Effector CD4-positive, alpha-beta T cell (primary cell): Measurements from ENCODE around the gene ZNF837.
"Not testable (repeated sequence)": the region's sequence is repeated elsewhere in the genome, so short reads cannot be mapped to it uniquely, and the experiment has no call there.

ENCODE experiments used
- DNase-seq: peaks from one replicate; pipeline ENCODE4 v3.0.0-alpha.2; 2020

ZNF837 gene

GRCh38 chr19:58395979-58396627, 15.3 kb upstream of the ZNF837 start:
- DNase-seq = no peak

- DNase-seq = no peak
Measured at GRCh38 chr19:58395220-58395978, 14.6 kb upstream of the ZNF837 start, which contains the start of gene RNF225. Gene RNF225, plus strand, starts transcription at chr19:58395656. Its CDS starts 434 bp downstream, at chr19:58396090.

GRCh38 chr19:58394821-58395219, 14.0 kb upstream of the ZNF837 start:
- no peak for DNase-seq

GRCh38 chr19:58393725-58394033, 12.8 kb upstream of the ZNF837 start:
- DNase-seq = no peak

- no peak for DNase-seq
Measured at GRCh38 chr19:58392945-58393724, 12.3 kb upstream of the ZNF837 start.

- no peak for DNase-seq
Measured at GRCh38 chr19:58388175-58388526, 7.3 kb upstream of the ZNF837 start.

GRCh38 chr19:58387338-58388174, 6.7 kb upstream of the ZNF837 start:
- no peak for DNase-seq

GRCh38 chr19:58386576-58387337, 5.9 kb upstream of the ZNF837 start, which contains the start of gene RPS5:
Gene RPS5, plus strand, starts transcription at chr19:58387269. Its CDS starts 869 bp downstream, at chr19:58388138.
- peak; percentile 94 for DNase-seq

- DNase-seq = no peak
Measured at GRCh38 chr19:58385891-58386575, 5.2 kb upstream of the ZNF837 start.

- no peak for DNase-seq
Measured at GRCh38 chr19:58385313-58385890, 4.6 kb upstream of the ZNF837 start.

- DNase-seq = no peak
Measured at GRCh38 chr19:58382997-58383603, 2.3 kb upstream of the ZNF837 start.

- no peak for DNase-seq
Measured at GRCh38 chr19:58381460-58382212, 806 bp upstream of the ZNF837 start.

- no peak for DNase-seq
Measured at GRCh38 chr19:58380037-58380661, 681 bp downstream of the ZNF837 start.

- no peak for DNase-seq
Measured at GRCh38 chr19:58379246-58379645, 1.6 kb downstream of the ZNF837 start.

GRCh38 chr19:58376724-58377123, 4.1 kb downstream of the ZNF837 start:
- not testable (repeated sequence) for DNase-seq

GRCh38 chr19:58374200-58374599, 6.6 kb downstream of the ZNF837 start:
- DNase-seq = no peak

- DNase-seq = no peak
Measured at GRCh38 chr19:58372311-58373133, 8.3 kb downstream of the ZNF837 start.
